Left lung (tissue), 10 donors: ENCODE measurements around the gene DMD. TPM values are rescaled to one million over a fixed set of nuclear protein-coding genes. Genes with fewer than 3 reads are reported as not detected.
"Not testable (repeated sequence)": the region's sequence is repeated elsewhere in the genome, so short reads cannot be mapped to it uniquely, and the experiment has no call there.

Source experiments
- ATAC-seq: fragments of 200-7000 bp; cut with Tn5 transposase; one replicate; pipeline ENCODE4 v1.9.1; 2020; ENCODE audit warnings: moderate library complexity
- DNase-seq, 4 donors: peaks; one replicate each; pipeline ENCODE4 v3.0.0-alpha.2; 2013 to 2020
- H3K27ac ChIP-seq, 2 donors: fragments of 200-600 bp; sonication (generic) in 1 of 2; one replicate each; pipeline versions ENCODE4 v1.5.0 to v1.8.0; 2020 to 2021
- H3K27me3 ChIP-seq, 2 donors: fragments of 200-600 bp; sonication (generic) in 1 of 2; one replicate each; pipeline versions ENCODE4 v1.5.0 to v1.8.0; 2020 to 2021
- H3K36me3 ChIP-seq, 2 donors: fragments of 200-600 bp; sonication (generic) in 1 of 2; one replicate each; pipeline versions ENCODE4 v1.5.0 to v1.8.0; 2020 to 2021
- H3K4me1 ChIP-seq, 2 donors: fragments of 200-600 bp; one replicate each; pipeline ENCODE4 v1.8.0; 2021
- H3K4me3 ChIP-seq, 2 donors: fragments of 200-600 bp; sonication (generic) in 1 of 2; one replicate each; pipeline versions ENCODE4 v1.5.0 to v1.8.0; 2020 to 2021; ENCODE audit warnings: mild to moderate bottlenecking in 1 of 2
- H3K9me3 ChIP-seq, 2 donors: fragments of 200-600 bp; sonication (generic) in 1 of 2; one replicate each; pipeline versions ENCODE4 v1.5.0 to v1.8.0; 2020 to 2021
- intact Hi-C, 2 donors: fragments of 100-400 bp; cut with DNase I; formaldehyde crosslinking; loops; one replicate each; pipeline versions ENCODE4 v1.11.2 to v1.14.2; 2022
- polyA plus RNA-seq, 6 donors: library from polyadenylated mRNA; unstranded; fragments of 120-200 nt; gene quantifications; one replicate each; pipeline ENCODE4 v1.2.1, GENCODE V29; 2013; ENCODE audit not compliant: insufficient read length in 6 of 6
- total RNA-seq, 2 donors: library from RNA; stranded (reverse); fragmentation: NEBNext Ultra II Directional; extraction: Animal tissue kit (Norgen Biotek cat#: 25700); gene quantifications; one replicate each; pipeline ENCODE4 v1.2.1, GENCODE V29; 2021
- TF ChIP-seq, protein P1 (sequence below), 2 donors: fragments of 200-600 bp; sonication (generic) in 1 of 2; IDR thresholded peaks; one replicate each; pipeline versions ENCODE4 v1.5.0 to v1.8.0; 2021; ENCODE audit warnings: antibody characterized with exemption in 2 of 2
- donor health status: DM: no; HTN: yes; CAD: no.
- donor health status: DM: no; HTN: no; CAD: no.

DMD gene
- total and polyA plus RNA-seq, 8 donors, result 16.6 to 68.8 (median 54.0) TPM

GRCh38 chrX:33095079-33095478 lies 116.3 kb downstream of the DMD start:
- Histone ChIP-seq H3K27me3 (no peaks in the 10 kb centered on the region), H3K27ac (no peak overlapping the region), H3K9me3 (no peaks in the 10 kb centered on the region), H3K4me3 (no peak overlapping the region), H3K36me3 (no peaks in the 10 kb centered on the region), H3K4me1 (no peaks in the 10 kb centered on the region)
- no peak for ATAC-seq
- peak in 2 of 4 donors; percentile 2 to 7 for DNase-seq
- TF ChIP-seq, protein P1, sequence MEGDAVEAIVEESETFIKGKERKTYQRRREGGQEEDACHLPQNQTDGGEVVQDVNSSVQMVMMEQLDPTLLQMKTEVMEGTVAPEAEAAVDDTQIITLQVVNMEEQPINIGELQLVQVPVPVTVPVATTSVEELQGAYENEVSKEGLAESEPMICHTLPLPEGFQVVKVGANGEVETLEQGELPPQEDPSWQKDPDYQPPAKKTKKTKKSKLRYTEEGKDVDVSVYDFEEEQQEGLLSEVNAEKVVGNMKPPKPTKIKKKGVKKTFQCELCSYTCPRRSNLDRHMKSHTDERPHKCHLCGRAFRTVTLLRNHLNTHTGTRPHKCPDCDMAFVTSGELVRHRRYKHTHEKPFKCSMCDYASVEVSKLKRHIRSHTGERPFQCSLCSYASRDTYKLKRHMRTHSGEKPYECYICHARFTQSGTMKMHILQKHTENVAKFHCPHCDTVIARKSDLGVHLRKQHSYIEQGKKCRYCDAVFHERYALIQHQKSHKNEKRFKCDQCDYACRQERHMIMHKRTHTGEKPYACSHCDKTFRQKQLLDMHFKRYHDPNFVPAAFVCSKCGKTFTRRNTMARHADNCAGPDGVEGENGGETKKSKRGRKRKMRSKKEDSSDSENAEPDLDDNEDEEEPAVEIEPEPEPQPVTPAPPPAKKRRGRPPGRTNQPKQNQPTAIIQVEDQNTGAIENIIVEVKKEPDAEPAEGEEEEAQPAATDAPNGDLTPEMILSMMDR (IDR thresholded peaks at IDR 0.05), result no peak
- intact Hi-C loops, result no loop called here

DNA sequence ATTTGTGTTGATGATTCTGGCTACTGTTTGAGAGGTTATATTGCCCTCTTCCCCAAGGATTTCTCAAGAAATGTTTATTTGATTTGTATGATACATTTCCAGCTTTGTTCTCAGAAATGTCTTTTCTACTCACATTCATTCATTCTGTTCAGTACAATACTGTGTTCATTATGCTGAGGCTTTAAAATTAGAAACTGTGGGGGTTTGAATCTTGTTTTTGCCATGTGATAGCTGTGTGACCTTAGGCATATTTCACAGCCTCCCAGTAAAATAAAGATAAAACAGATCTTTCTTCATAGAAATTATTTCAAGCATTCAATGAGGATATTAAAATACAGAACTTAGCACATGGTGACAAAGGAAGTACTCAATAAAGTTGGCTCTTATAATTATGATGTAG lies 123.9 kb downstream of the DMD start:
- Histone ChIP-seq H3K4me3 (no peak overlapping the region), H3K36me3 (no peaks in the 10 kb centered on the region), H3K27ac (no peak overlapping the region), H3K27me3 (no peaks in the 10 kb centered on the region), H3K9me3 (no peaks in the 10 kb centered on the region), H3K4me1 (no peaks in the 10 kb centered on the region)
- no peak for DNase-seq
- ATAC-seq, result no peak
- TF ChIP-seq, protein P1 (IDR thresholded peaks at IDR 0.05), result no peak
- intact Hi-C loops, result no loop called here

DNA sequence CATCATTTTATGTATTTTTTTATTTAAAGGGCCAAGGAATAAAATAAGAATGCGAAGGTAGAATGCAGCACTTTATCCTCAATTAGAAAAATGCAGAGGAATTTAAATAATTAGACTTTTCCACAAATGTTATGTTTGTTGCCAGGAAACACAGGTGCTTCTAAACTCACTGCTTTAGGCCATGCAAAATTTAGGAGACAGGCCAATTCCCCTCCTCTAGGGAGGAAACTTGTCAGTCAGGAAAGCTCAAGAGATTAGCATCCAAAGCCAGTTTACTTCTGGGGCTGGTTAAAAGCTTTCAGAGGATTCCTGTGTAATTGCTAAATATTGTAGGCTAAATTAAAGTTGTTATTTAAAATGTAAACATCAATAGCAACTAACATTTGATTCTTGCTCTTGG lies 124.5 kb downstream of the DMD start:
- intact Hi-C loops, result no loop called here
- DNase-seq, result no peak
- no peaks in the 10 kb centered on the region for H3K9me3 ChIP-seq
- no peaks in the 10 kb centered on the region for H3K4me1 ChIP-seq
- no peak for ATAC-seq
- no peaks in the 10 kb centered on the region for H3K36me3 ChIP-seq
- H3K4me3 ChIP-seq, result no peak overlapping the region
- H3K27me3 ChIP-seq, result no peaks in the 10 kb centered on the region
- no peak overlapping the region for H3K27ac ChIP-seq
- TF ChIP-seq, protein P1 (IDR thresholded peaks at IDR 0.05), result no peak

DNA sequence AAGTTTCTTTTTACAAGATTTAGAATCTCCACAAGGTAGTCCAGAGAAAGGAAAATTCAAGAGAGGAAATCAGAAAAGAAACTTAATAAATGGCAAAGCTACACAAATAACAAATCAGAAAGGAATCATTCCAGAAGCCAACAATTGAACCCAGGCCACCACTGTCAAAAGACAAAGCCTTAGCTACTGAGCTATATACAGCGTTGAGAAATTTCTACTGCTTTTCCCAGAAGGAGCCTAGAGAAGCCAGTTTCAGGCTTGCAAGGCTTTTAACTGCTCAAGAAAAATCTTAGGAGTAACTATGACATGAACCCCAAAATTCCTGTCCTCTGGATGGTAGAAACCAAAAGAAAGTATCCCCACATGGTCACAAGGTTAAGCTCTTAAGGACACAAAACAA lies 129.0 kb downstream of the DMD start:
- TF ChIP-seq, protein P1 (IDR thresholded peaks at IDR 0.05), result no peak
- Histone ChIP-seq H3K9me3 (no peaks in the 10 kb centered on the region), H3K4me1 (no peaks in the 10 kb centered on the region), H3K36me3 (no peaks in the 10 kb centered on the region), H3K27ac (no peak overlapping the region), H3K4me3 (no peak overlapping the region), H3K27me3 (no peaks in the 10 kb centered on the region)
- intact Hi-C loops, result no loop called here
- no peak for ATAC-seq
- DNase-seq, result no peak

DNA sequence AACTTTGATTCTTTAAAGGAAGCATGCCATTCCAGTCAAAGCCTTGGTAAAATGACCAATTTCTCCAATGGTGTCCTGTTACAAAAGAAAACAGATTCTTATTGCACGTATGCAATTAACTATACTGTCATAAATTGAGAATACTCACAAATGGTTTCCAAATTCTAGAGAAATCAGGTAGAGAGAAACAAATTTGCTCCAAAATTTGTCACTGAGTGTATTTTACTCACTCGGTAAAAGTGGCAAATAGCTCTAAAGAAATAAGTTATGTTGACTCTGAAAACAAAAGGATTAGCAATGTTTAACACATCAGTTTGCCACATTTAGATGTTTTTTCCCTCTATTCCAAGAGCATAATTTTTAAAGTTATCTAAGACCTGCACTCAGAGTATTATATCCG lies 133.1 kb downstream of the DMD start:
- H3K9me3 ChIP-seq, result no peaks in the 10 kb centered on the region
- no peak for DNase-seq
- no peak overlapping the region for H3K27ac ChIP-seq
- H3K4me3 ChIP-seq, result no peak overlapping the region
- no peaks in the 10 kb centered on the region for H3K36me3 ChIP-seq
- intact Hi-C loops, result no loop called here
- TF ChIP-seq, protein P1 (IDR thresholded peaks at IDR 0.05), result no peak
- no peaks in the 10 kb centered on the region for H3K27me3 ChIP-seq
- ATAC-seq, result no peak
- no peaks in the 10 kb centered on the region for H3K4me1 ChIP-seq

- DNase-seq, intact Hi-C loops, H3K9me3 ChIP-seq, H3K36me3 ChIP-seq, H3K4me1 ChIP-seq, H3K27ac ChIP-seq, H3K27me3 ChIP-seq, ATAC-seq, H3K4me3 ChIP-seq: not testable (repeated sequence)
Measured at GRCh38 chrX:33073660-33074059, 137.7 kb downstream of the DMD start.
